Erythroblast (primary cell): Measurements from ENCODE around the gene POGZ.

Source experiments
- GATA1 ChIP-seq: IDR thresholded peaks from 2 replicates; pipeline ENCODE4 v1.6.1; 2011; ENCODE audit warnings: low read depth, mild to moderate bottlenecking, control low read depth, low read length, moderate library complexity
- POLR2A ChIP-seq: IDR thresholded peaks from 2 replicates; pipeline ENCODE4 v1.6.1; 2011; ENCODE audit warnings: mild to moderate bottlenecking, low read length

GRCh38 chr1:151399324-151400171, 59.7 kb downstream of the POGZ start, which contains the start of gene PSMB4:
- peak; percentile 89 for TF ChIP-seq POLR2A
- no peak for TF ChIP-seq GATA1
